ENCODE measurements around the gene GOT1.
A peak's percentile ranks its signal among the peaks of the same experiment; 100 is the strongest.

Gene GOT1

GRCh38 chr10:99430451-99431189 lies at the start of gene GOT1:
TSS of gene GOT1 (minus strand) at chr10:99430624. CDS start at chr10:99430565, 59 bp downstream.
- peak; percentile 79 to 87 for DNase-seq (ENCODE audit: low read depth in 1 of 2, low spot score in 1 of 2)

- no peak for DNase-seq (ENCODE audit: low read depth in 1 of 2, low spot score in 1 of 2)
Observed at GRCh38 chr10:99470327-99470726, 39.9 kb upstream of the GOT1 start.

- DNase-seq (ENCODE audit: low read depth in 1 of 2, low spot score in 1 of 2) = no peak
Observed at GRCh38 chr10:99467236-99467999, 37.0 kb upstream of the GOT1 start.

GRCh38 chr10:99466632-99467223 lies 36.3 kb upstream of the GOT1 start:
- DNase-seq (ENCODE audit: low read depth in 1 of 2, low spot score in 1 of 2) = no peak

- DNase-seq (ENCODE audit: low read depth in 1 of 2, low spot score in 1 of 2) = no peak
Observed at GRCh38 chr10:99461230-99461629, 30.8 kb upstream of the GOT1 start.

- no peak for DNase-seq (ENCODE audit: low read depth in 1 of 2, low spot score in 1 of 2)
Observed at GRCh38 chr10:99460070-99460469, 29.6 kb upstream of the GOT1 start.

GRCh38 chr10:99459217-99459616 lies 28.8 kb upstream of the GOT1 start:
- DNase-seq (ENCODE audit: low read depth in 1 of 2, low spot score in 1 of 2) = no peak

- DNase-seq (ENCODE audit: low read depth in 1 of 2, low spot score in 1 of 2) = no peak
Observed at GRCh38 chr10:99457813-99458212, 27.4 kb upstream of the GOT1 start.

GRCh38 chr10:99456931-99457288 lies 26.5 kb upstream of the GOT1 start:
- DNase-seq (ENCODE audit: low read depth in 1 of 2, low spot score in 1 of 2) = no peak

GRCh38 chr10:99456207-99456930 lies 25.9 kb upstream of the GOT1 start:
- DNase-seq (ENCODE audit: low read depth in 1 of 2, low spot score in 1 of 2) = no peak

GRCh38 chr10:99451981-99452380 lies 21.6 kb upstream of the GOT1 start:
- no peak for DNase-seq (ENCODE audit: low read depth in 1 of 2, low spot score in 1 of 2)

GRCh38 chr10:99451499-99451788 lies 21.0 kb upstream of the GOT1 start:
- DNase-seq (ENCODE audit: low read depth in 1 of 2, low spot score in 1 of 2) = no peak

- DNase-seq (ENCODE audit: low read depth in 1 of 2, low spot score in 1 of 2) = no peak
Observed at GRCh38 chr10:99450624-99451498, 20.4 kb upstream of the GOT1 start.

- no peak for DNase-seq (ENCODE audit: low read depth in 1 of 2, low spot score in 1 of 2)
Observed at GRCh38 chr10:99450156-99450555, 19.7 kb upstream of the GOT1 start.

- no peak for DNase-seq (ENCODE audit: low read depth in 1 of 2, low spot score in 1 of 2)
Observed at GRCh38 chr10:99449023-99449422, 18.6 kb upstream of the GOT1 start.

GRCh38 chr10:99444383-99445045 lies 14.1 kb upstream of the GOT1 start:
- no peak for DNase-seq (ENCODE audit: low read depth in 1 of 2, low spot score in 1 of 2)

- no peak for DNase-seq (ENCODE audit: low read depth in 1 of 2, low spot score in 1 of 2)
Observed at GRCh38 chr10:99443500-99443899, 13.1 kb upstream of the GOT1 start.

GRCh38 chr10:99442394-99442793 lies 12.0 kb upstream of the GOT1 start:
- no peak for DNase-seq (ENCODE audit: low read depth in 1 of 2, low spot score in 1 of 2)

GRCh38 chr10:99438890-99439289 lies 8.5 kb upstream of the GOT1 start:
- DNase-seq (ENCODE audit: low read depth in 1 of 2, low spot score in 1 of 2) = no peak

GRCh38 chr10:99435986-99436638 lies 5.7 kb upstream of the GOT1 start:
- no peak for DNase-seq (ENCODE audit: low read depth in 1 of 2, low spot score in 1 of 2)

All from activated T-helper 1 cell treated with anti-CD3 and anti-CD28 coated beads, Interleukin-2, amount 50 U/mL, for 16 hours (primary cell).